HG03103 (cell line): ENCODE results near the gene TCEAL5.
"Not testable (repeated sequence)": the region's sequence is repeated elsewhere in the genome, so short reads cannot be mapped to it uniquely, and the experiment has no call there.

Experiments used
- ATAC-seq: cut with Tn5 transposase; IDR thresholded peaks from one replicate; pipeline ENCODE4 v1.9.1; 2021; ENCODE audit warnings: low read depth; ENCODE audit not compliant: unreplicated experiment

TCEAL5 gene, protein sequence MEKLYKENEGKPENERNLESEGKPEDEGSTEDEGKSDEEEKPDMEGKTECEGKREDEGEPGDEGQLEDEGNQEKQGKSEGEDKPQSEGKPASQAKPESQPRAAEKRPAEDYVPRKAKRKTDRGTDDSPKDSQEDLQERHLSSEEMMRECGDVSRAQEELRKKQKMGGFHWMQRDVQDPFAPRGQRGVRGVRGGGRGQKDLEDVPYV

DNA sequence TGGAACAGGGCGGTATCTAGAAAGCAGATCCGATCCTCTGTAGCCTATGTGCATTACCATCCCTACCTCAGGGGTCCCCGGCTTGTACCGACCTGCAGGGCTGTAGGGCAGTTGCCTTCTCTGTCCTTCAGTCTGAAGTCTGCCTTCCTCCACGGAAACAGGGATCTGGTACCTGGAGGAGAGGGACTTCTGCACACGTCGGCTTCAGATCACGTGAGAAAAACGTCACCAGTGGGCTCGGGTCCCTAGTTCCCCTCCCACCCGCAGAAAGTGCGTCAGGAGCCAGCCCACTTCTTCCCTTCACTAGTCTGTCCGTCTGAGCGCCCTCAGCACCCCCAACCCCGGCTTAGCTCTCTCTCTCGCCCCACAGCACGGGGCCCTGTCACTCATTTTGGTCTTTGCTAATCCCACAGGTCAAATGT, at the start of gene TCEAL5:
Gene TCEAL5, minus strand, starts transcription at position 170 of the 422 bp plus-strand sequence. CDS start 2,187 bp downstream, outside the sequence.
- no peak for ATAC-seq

DNA sequence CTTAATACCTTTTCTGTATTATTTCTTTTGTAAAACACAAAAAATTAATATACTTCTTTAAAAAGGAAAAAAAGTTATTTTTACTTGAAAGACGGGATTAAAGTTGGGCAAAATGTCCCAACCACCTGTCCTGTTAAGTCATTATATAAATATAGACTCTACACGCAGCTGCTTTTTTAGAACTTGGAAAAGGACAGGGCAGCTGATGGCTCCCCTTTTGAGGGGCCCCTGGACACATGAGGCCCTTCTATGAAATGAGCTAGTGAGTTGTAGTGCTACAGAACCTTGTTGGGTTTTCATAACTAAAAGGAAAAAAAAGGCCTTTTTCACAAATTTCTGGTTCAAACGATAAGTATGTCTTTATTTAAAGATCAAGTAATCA, 34.8 kb upstream of the TCEAL5 start:
- ATAC-seq = no peak

DNA sequence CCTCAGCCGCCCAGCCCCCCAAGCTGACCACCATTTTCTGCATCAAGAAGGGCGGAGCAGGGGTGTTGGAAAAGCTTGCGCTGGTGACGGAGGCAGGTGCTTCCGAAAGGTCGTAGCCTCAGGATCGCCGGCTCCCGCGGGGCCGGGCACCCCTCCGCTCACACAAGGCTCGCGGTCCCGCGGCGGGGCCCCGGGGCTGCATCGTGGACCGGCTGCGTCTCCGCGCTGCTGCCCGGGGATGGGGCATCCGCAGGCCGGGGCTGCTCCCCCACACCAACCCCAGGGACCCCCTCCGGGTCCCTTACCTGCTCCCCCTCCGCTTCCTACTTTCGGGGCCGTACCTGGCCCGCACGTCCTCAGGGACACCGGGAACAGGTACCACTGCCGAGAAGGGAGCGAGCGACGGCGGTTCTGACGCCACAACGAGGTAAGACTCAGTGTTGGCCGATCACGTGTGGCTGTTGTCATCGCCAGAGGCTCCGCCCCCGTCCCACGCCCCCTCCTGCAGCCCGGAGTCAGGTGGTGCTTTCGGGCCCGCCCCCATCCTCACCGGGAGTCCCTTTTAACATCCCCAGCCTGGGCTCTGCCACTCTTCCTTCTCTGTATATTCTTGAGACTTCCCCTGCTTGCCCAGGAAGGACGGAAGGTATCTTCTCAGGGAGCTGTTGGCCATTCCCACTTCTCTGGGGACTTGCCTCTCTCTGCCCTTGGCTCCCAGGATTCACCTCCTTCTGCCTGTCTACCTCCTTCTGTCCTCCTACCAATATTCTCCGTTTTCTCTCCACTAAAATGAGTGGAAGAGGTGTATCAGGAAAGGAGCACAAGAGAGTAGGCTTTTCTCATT, 34.2 kb upstream of the TCEAL5 start, which contains the start of gene BEX2:
Gene BEX2, minus strand, starts transcription at position 436 of the 844 bp plus-strand sequence. CDS start 1,014 bp downstream, outside the sequence.
- peak; percentile 98 for ATAC-seq

DNA sequence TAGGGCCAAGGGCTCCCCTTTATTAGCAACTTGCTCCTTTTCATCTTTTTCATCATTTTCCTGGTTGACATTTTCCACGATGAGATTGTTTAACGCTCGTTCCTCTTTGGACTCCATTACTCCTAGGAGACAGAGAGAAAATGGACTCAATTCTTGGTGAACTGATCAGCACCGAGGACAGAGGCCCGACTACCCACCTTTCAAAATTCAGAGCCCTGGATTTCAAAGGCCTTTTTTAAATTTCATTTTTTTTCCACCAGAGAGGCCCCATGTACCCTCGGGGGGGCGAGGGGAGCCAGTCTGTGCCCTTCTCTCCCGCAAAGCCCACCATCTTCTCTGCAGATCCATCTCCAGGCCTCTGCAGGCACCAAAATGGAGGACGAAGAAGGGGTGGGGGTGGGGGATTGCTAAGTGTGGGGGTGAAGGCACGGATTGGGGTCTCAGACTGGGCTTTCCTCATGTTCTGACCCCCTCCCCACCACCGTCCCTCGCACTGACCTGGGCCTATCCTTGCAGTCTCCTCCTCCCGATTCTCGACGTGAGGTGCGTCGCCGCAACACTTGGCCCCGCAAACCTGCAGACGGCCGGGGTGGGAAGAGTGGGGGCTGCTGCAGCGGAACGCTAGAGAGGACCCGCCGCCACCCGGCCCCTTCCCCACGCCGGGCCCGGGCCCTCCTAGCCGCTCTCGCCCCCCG, 33.5 kb upstream of the TCEAL5 start:
- no peak for ATAC-seq

DNA sequence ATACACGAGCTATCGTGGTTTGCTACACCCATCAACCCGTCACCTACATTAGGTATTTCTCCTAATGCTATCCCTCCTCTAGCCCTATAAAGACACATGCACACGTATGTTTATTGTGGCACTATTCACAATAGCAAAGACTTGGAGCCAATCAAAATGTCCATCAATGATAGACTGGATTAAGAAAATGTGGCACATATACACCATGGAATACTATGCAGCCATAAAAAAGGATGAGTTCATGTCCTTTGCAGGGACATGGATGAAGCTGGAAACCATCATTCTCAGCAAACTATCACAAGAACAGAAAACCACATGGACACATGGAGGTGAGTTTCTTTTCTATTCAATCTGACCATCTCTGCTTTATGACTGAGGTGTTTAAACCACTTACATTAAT, 29.1 kb upstream of the TCEAL5 start:
- ATAC-seq = not testable (repeated sequence)

DNA sequence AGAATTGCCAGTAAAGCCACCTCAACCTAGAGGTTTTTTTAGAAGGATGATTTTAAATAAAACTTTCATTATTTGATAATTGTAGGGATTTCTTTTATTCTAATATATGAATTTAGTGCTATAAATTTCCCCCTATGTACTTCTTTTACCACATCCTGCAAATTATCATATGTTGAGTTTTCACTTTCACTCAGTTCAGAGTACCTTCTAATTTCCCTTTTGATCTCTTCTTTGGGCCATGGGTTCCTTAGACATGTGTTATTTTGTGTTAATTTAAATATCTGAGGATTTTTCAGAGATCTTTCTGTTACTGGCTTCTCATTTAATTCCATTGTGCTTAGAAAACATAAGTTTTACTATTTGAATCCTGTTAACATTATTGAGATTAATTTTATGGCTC, 28.2 kb upstream of the TCEAL5 start:
- no peak for ATAC-seq

DNA sequence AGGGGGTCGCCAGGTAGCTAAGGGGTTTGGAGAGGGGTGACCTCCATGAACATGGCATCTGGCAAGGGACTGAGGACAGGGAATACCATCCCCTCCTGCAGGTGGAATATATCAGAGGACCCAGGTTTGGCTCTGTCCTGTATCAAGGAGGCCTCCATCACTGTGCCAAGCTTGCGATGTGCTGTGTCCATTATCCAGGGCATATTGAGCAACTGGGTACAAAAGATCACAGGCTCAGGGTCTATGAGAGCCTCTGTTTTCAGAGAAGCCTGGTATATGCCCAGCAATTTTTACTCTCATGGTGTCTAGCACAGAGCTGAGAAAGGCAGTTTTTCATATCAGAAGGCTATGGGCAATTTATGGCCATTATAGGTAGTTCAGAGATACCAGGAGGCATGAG, 16.6 kb upstream of the TCEAL5 start:
- no peak for ATAC-seq

DNA sequence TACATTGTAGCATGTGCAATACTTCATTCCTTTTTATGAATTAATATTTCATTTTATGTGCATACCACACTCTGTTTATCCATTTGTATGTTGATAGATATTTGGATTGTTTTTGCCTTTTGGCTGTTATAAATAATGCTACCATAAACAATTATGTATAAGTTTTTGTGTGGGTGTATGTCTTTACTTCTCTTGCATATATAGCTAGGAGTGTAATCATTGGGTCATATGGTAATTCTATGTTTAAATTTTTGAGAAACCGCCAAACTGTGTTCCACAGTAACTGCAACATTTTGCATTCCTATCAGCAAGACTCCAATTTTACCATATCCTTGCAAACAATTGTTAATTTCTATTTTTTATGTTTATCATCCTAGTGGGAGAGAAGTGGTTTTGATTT, 3.1 kb upstream of the TCEAL5 start:
- ATAC-seq = no peak

DNA sequence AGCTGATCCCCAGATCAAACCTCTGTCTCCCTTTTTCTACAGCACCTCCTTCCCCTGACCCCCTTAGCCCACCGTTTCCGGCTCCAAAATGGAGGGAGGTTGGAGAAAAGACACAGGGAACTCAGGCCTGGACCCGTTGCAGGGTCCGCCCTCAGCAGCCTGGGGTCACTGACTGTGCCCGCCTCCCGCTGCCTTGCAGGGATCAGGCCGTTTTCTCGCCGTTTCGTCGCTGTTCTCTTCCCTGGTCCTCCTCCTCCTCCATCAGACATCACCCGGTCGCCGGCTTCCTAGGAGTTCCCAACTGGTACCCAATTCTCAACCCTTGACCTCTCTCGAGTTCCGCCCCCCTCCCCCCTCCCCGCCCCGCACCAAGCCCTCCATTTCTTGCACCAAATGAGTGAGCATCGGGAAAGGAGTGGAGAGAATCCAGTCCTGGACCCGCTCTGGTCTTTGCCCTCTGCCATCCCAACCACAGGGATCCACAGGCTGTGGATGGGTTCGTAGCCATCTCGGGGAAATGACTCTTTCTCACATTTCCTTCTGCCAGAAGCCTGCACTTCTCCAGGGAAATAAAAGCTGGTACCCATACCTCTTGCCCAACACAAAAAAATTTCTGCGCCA, 493 bp downstream of the TCEAL5 start:
- no peak for ATAC-seq

DNA sequence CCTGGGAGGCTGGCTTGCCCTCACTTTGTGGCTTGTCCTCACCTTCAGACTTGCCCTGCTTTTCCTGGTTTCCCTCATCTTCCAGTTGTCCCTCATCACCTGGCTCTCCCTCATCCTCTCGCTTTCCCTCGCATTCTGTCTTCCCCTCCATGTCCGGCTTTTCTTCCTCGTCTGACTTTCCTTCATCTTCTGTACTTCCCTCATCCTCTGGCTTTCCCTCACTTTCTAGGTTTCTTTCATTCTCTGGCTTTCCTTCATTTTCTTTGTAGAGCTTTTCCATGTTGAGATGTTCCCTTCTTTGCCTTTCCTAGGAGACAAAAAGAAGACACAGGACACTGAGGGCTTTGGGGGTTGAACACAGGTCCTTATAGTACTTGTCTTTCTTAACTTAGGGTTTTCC, 2.3 kb downstream of the TCEAL5 start:
- ATAC-seq = no peak

DNA sequence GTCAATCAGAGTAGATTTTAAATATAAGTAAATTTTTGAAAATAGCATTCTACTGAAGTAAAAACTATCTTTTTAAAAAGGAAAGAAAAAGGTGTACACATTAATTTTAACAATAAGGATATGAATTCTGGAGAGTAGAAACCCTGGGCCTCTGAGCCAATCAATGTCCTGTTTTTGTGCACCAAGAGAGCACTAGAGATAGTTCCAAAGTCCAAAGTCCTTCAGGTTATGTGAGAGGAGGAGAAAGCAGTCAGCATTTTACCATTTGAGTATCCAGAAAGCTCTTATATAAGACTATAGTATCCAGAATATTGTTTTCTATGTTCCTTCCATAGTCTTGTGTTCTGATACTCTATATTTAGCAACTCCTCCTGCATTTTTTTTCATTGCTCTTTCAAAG, 18.3 kb downstream of the TCEAL5 start:
- ATAC-seq = no peak

DNA sequence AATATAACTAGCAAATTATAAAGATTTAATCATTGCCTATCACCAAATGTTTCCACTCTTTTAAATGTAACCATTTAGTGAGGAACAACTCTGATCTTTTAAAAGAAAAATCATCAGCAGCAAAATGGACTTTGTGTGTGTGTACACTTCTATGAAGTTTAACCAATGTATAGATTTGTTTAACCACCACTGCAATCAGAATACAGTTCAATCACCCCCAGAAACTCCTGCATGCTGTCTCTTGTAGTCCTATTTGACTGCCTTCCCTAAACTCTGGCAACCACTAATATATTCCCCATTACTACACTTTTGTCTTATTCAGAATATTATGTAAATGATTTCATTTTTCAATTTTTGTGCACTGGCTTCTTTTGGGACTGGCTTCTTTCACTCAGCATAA, 19.9 kb downstream of the TCEAL5 start:
- ATAC-seq = no peak

DNA sequence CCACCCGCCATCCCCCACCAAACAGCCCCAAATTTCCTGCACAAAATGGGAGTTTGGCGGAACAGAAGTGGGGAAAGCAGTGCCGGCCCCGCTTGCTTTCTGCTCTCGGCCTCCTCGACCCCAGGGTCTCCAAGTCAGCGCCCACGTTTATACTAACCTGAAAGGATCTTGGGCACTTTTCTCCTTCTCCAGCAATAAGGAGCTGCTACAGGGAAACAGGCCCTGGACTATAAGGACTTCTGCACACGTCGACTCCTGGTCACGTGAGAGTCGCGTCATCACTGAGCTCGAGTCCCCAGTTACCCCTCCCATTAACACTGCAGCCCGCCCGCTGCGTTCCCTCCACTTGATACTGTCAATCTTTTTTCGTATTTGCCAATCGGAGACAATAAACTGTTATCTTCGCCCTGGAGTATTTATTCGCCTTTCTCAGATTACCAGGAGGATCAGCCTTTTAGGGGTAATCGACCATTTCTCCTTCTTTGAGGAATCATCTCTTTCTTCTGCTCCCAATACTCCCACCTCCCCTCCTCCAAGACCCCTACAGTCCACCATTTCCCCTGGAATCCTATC, 21.5 kb downstream of the TCEAL5 start, which contains the start of gene TCEAL8:
Gene TCEAL8, minus strand, starts transcription at position 235 of the 573 bp plus-strand sequence. CDS start 1,176 bp downstream, outside the sequence.
- peak; percentile 93 for ATAC-seq

DNA sequence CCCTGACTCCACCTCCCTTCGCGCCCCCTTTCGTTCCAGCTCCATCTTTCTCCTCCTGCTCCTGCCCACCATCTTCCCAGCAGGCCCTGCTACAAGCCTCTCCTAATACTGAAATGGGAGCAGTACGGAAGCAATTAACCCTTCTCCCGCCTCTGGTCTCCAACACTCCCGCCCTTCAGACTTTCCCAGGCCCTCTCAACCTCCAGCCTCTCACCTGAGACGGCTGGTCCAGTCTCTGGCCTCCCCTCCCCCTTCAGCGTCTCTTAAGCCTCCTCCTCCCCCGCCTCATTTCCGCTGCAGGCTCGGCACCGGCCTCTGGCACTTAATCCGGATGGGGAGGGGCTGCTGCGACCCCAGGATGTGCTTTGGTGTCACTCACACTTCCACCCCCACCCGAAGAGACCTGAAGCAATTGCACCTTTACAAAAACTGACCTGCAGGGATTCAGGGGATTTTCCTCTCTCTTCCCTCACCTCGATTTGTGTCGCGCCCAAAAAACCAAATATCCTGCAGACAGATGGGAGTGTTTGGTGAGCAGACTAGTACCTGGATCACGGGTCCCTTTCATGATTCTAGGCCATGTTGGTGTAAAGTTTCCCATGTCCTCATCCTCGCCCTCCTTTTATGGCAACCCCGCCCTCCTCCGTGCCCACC, 22.3 kb downstream of the TCEAL5 start:
- peak; percentile 52 for ATAC-seq

DNA sequence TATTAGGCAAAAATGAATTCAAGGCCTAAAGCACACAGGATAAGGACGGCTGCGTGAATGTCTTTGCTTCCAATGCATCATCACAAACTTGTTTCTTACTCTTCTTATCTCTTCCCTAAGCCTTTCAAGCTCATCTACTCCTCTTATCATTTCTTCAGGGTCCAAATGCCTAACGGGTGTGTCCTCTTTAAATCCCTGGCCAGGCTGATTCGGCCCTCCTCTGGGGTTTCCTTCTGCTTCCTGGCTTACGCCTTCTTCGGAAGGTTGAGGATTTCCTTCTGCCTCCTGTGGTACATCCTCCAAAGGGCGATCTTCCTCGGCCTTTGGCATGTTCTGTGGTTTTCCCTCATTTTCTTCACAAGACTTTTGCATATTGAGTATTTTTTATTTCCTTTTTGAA, 22.9 kb downstream of the TCEAL5 start:
- ATAC-seq = no peak

DNA sequence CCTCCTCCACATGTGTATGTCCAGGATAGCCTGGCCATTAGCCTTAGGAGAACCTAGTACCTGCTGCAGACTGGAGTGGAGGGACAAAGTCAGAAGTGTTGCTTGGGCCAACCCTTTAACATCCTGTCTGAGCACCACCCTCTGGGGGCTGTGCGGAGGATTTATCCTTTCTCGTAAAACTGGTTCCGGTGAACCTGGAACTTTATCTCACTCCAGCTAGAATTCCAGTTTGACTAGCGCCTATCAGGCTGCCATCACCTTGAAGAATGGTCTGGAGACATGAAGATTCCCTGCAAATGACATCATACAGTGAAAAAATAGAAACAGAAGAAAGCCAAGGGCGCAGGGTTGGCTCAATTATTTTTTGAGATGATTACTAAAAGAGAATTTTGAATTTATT, 25.6 kb downstream of the TCEAL5 start:
- no peak for ATAC-seq

DNA sequence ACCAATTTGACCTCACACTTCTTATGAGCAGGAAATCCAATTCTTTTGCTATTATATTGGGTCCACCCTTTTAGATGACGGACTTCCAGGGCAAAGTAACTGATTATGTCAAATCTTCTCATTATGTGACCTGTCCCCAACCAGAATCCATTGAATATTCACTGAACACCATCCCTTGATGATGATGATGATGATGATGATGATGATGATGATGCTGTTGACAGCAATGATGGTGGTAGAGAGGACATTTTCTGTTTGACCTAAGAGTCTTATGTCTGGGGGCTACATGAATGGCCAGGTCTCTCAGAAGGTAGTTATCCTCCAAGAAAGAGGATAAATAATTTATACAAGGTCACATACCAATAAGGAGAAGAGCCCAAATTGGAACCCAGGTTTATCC, 26.7 kb downstream of the TCEAL5 start:
- no peak for ATAC-seq

DNA sequence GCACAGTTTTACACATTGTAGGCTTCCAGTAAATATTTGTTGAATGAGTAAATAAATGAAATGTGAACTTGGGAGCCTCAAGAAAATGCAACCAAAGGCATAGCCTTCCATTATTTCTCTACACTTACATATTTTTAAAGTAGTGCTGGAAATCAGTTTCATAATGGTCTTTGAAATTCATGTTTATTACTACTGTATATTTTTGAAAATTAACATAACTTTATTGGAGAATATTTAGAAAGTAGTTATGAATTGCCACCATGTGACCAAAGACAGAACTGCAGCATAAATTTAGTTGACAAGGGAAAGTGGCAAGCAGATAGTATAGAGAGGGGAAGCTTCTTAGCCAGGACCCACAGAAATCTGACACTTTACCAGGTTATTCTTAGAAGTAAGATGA, 28.0 kb downstream of the TCEAL5 start:
- no peak for ATAC-seq

DNA sequence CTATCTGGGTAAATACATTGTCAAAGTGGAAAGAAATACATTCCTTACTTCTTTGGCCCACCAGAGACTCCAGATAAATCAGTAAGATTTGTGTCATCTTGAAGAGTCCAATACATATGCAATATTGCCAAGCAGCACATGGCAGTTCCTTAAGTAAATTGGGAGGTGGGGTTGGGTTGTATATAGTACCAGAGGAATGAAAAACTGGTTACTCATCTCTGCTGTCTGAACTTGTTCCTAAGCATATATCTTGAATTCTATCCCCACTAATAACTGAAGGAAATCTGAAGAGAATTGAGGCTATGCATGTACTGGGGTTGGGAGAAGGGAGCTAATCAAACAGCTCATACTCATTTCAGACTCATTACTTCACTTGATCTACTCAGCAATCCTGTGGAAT, 36.4 kb downstream of the TCEAL5 start:
- ATAC-seq = no peak

DNA sequence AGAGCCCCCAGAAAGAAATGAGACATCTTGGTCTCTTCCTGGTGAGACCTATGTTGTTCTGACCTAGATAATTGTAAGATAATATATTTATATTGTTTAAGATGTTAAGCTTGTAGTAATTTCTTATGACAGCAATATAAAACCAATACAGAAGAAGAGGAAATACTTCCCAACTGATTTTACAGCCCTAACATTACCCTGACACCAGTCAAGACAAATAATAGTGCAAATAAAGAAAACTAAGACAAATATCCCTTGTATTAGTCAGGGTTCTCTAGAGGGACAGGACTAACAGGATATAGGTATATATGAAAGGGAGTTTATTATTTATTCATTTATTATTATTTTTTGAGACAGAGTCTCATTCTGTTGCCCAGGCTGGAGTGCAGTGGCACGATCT, 40.3 kb downstream of the TCEAL5 start:
- no peak for ATAC-seq
